Activated CD8-positive, alpha-beta T cell treated with anti-CD3 and anti-CD28 coated beads for 36 hours (primary cell): ENCODE measurements around the gene UBAC2. TPM values are rescaled to one million over a fixed set of nuclear protein-coding genes. Genes with fewer than 3 reads are reported as not detected.

Experiments
- ATAC-seq: fragments of 200-7000 bp; cut with Tn5 transposase; one replicate; pipeline ENCODE4 v1.10.0; 2021; ENCODE audit warnings: mild to moderate bottlenecking, moderate library complexity
- CTCF ChIA-PET: fragments of 350-600 bp; sonication (Branson Sonifier 250); formaldehyde crosslinking; loops from one replicate; lab custom pipeline; 2021; ENCODE audit warnings: antibody characterized with exemption; lab: Charles Lee
- POLR2A ChIA-PET: fragments of 350-600 bp; sonication (Branson Sonifier 250); formaldehyde crosslinking; loops from one replicate; lab custom pipeline; 2021; ENCODE audit warnings: antibody characterized with exemption; lab: Charles Lee
- DNase-seq: peaks from one replicate; pipeline ENCODE4 v3.0.0-alpha.2; 2020
- H3K27ac Mint-ChIP-seq: one replicate; pipeline ENCODE4 v1.8.0; 2021; ENCODE audit warnings: mild to moderate bottlenecking, mixed read lengths
- H3K27me3 Mint-ChIP-seq: one replicate; pipeline ENCODE4 v1.8.0; 2021; ENCODE audit warnings: mixed read lengths
- H3K36me3 Mint-ChIP-seq: one replicate; pipeline ENCODE4 v1.8.0; 2021; ENCODE audit warnings: low read depth, mixed read lengths
- H3K4me1 Mint-ChIP-seq: one replicate; pipeline ENCODE4 v1.8.0; 2021; ENCODE audit warnings: low read depth, mixed read lengths
- H3K4me3 Mint-ChIP-seq: one replicate; pipeline ENCODE4 v1.8.0; 2021; ENCODE audit warnings: mild to moderate bottlenecking, moderate library complexity, mixed read lengths
- H3K9me3 Mint-ChIP-seq: one replicate; pipeline ENCODE4 v1.8.0; 2021; ENCODE audit warnings: mixed read lengths
- CTCF ChIP-seq: fragments of 200-600 bp; IDR thresholded peaks from one replicate; pipeline ENCODE4 v1.8.0; 2022; ENCODE audit warnings: antibody characterized with exemption, mild to moderate bottlenecking
- intact Hi-C: fragments of 100-400 bp; cut with micrococcal nuclease; formaldehyde crosslinking; loops from one replicate; pipeline ENCODE4 v1.10.0; 2022
- total RNA-seq, 2 experiments: library from RNA; stranded (reverse); gene quantifications; one replicate each; pipeline ENCODE4 v1.2.3, GENCODE V29; 2021

The UBAC2 gene
- total RNA-seq, 2 experiments from 2014 or later = 63.7 to 68.4 TPM

GRCh38 chr13:99347911-99348451 is 147.3 kb downstream of the UBAC2 start:
- CTCF ChIA-PET = interaction anchor here (1.1 to 1.9 kb wide), 4 partner anchors 13 to 89 kb away, joined by 3 to 9 read pairs (median 4); no protein-coding TSS in a partner anchor
- Mint-ChIP-seq H3K36me3 (peaks cover 45% of the 10 kb centered on the region), H3K27me3 (no peaks in the 10 kb centered on the region), H3K9me3 (no peaks in the 10 kb centered on the region), H3K4me1 (peaks cover 54% of the 10 kb centered on the region), H3K27ac (no peak overlapping the region), H3K4me3 (no peak overlapping the region)
- no peak for DNase-seq
- TF ChIP-seq CTCF = no peak
- ATAC-seq = no peak
- POLR2A ChIA-PET = interaction anchor here (0.6 to 1.5 kb wide), 4 partner anchors 10 to 33 kb away, joined by 3 to 4 read pairs (median 3); no protein-coding TSS in a partner anchor
- intact Hi-C loops = no loop called here

GRCh38 chr13:99350191-99350590 is 149.5 kb downstream of the UBAC2 start:
- ChIA-PET POLR2A (interaction anchor here (3.8 kb wide), 1 partner anchor 8 kb away, joined by 15 read pairs; no protein-coding TSS in a partner anchor), CTCF (interaction anchor here (1.3 kb wide), 1 partner anchor 37 kb away, joined by 4 read pairs; no protein-coding TSS in a partner anchor)
- intact Hi-C loops = loop anchor here (5.0 kb wide), 2 partner anchors 38 to 78 kb away; no protein-coding TSS in a partner anchor
- H3K27me3 Mint-ChIP-seq = no peaks in the 10 kb centered on the region
- H3K4me3 Mint-ChIP-seq = no peak overlapping the region
- no peak for TF ChIP-seq CTCF
- ATAC-seq (no peak), DNase-seq (no peak)
- H3K27ac Mint-ChIP-seq = no peak overlapping the region
- peaks cover 53% of the 10 kb centered on the region for H3K36me3 Mint-ChIP-seq
- H3K9me3 Mint-ChIP-seq = no peaks in the 10 kb centered on the region
- H3K4me1 Mint-ChIP-seq = peaks cover 76% of the 10 kb centered on the region

- Mint-ChIP-seq H3K9me3 (no peaks in the 10 kb centered on the region), H3K27ac (peak overlapping the region; percentile 84), H3K27me3 (no peaks in the 10 kb centered on the region), H3K36me3 (peaks cover 63% of the 10 kb centered on the region), H3K4me1 (peaks cover 82% of the 10 kb centered on the region), H3K4me3 (no peak overlapping the region)
- TF ChIP-seq CTCF = no peak
- DNase-seq (peak; percentile 66), ATAC-seq (peak; percentile 50)
- intact Hi-C loops = loop anchor here (5.0 kb wide), 2 partner anchors 39 to 79 kb away; no protein-coding TSS in a partner anchor
- ChIA-PET POLR2A (interaction anchor here (0.8 to 3.8 kb wide), 15 partner anchors 10 to 83 kb away, joined by 3 to 26 read pairs (median 6); partner anchors contain the start of gene GPR183), CTCF (interaction anchor here (0.8 to 3.3 kb wide), 13 partner anchors 9 to 85 kb away, joined by 3 to 27 read pairs (median 5); no protein-coding TSS in a partner anchor)
These were observed 151.1 kb downstream of the UBAC2 start for GRCh38 chr13:99351772-99352171.

- peak; percentile 4 for ATAC-seq
These were observed 151.9 kb downstream of the UBAC2 start for GRCh38 chr13:99352351-99353245.

More at GRCh38 chr13:99352351-99353245, 151.9 kb downstream of the UBAC2 start:
- ChIA-PET CTCF (interaction anchor here (0.7 to 3.3 kb wide), 20 partner anchors 8 to 176 kb away, joined by 3 to 27 read pairs (median 4); no protein-coding TSS in a partner anchor), POLR2A (interaction anchor here (0.7 to 3.8 kb wide), 19 partner anchors 11 to 82 kb away, joined by 3 to 26 read pairs (median 5); partner anchors contain the start of gene GPR183)
- TF ChIP-seq CTCF = no peak
- peak; percentile 57 for DNase-seq
- intact Hi-C loops = loop anchor here (5.0 kb wide), 2 partner anchors 40 to 80 kb away; no protein-coding TSS in a partner anchor
- Mint-ChIP-seq H3K27ac (peak overlapping the region; percentile 84), H3K36me3 (peaks cover 65% of the 10 kb centered on the region), H3K4me3 (no peak overlapping the region), H3K4me1 (peaks cover 84% of the 10 kb centered on the region), H3K9me3 (no peaks in the 10 kb centered on the region), H3K27me3 (no peaks in the 10 kb centered on the region)
